GM15510 (cell line): ENCODE measurements around the gene TTC6.

Experiments
- POLR2A ChIP-seq: IDR thresholded peaks from 3 replicates; pipeline ENCODE4 v1.6.1; 2011; ENCODE audit warnings: borderline replicate concordance; ENCODE audit not compliant: insufficient read length; ENCODE audit errors: extremely low read depth

The TTC6 gene

GRCh38 chr14:37594971-37595808 is at the start of gene TTC6, which contains the start of gene FOXA1:
Gene TTC6 (plus strand): TSS chr14:37595629. CDS start chr14:37622065, 26,436 bp downstream.
Gene FOXA1 (minus strand): TSS chr14:37595249. CDS start chr14:37594972, 277 bp downstream.
- TF ChIP-seq POLR2A = no peak

- TF ChIP-seq POLR2A = no peak
Observed at GRCh38 chr14:37546621-37547447, 48.6 kb upstream of the TTC6 start.

GRCh38 chr14:37550511-37550910 is 44.9 kb upstream of the TTC6 start:
- TF ChIP-seq POLR2A = no peak

- TF ChIP-seq POLR2A = no peak
Observed at GRCh38 chr14:37551119-37551518, 44.3 kb upstream of the TTC6 start.

GRCh38 chr14:37553935-37554550 is 41.4 kb upstream of the TTC6 start:
- no peak for TF ChIP-seq POLR2A

- no peak for TF ChIP-seq POLR2A
Observed at GRCh38 chr14:37558740-37559139, 36.7 kb upstream of the TTC6 start.

- TF ChIP-seq POLR2A = no peak
Observed at GRCh38 chr14:37559386-37559785, 36.0 kb upstream of the TTC6 start.

- no peak for TF ChIP-seq POLR2A
Observed at GRCh38 chr14:37563189-37563588, 32.2 kb upstream of the TTC6 start.

GRCh38 chr14:37565550-37565949 is 29.9 kb upstream of the TTC6 start:
- TF ChIP-seq POLR2A = no peak

- TF ChIP-seq POLR2A = no peak
Observed at GRCh38 chr14:37566811-37567371, 28.5 kb upstream of the TTC6 start.

- TF ChIP-seq POLR2A = no peak
Observed at GRCh38 chr14:37569729-37570128, 25.7 kb upstream of the TTC6 start.

GRCh38 chr14:37571391-37571790 is 24.0 kb upstream of the TTC6 start:
- TF ChIP-seq POLR2A = no peak

GRCh38 chr14:37573356-37573755 is 22.1 kb upstream of the TTC6 start:
- no peak for TF ChIP-seq POLR2A

- TF ChIP-seq POLR2A = no peak
Observed at GRCh38 chr14:37579274-37579673, 16.2 kb upstream of the TTC6 start.

- no peak for TF ChIP-seq POLR2A
Observed at GRCh38 chr14:37580146-37580545, 15.3 kb upstream of the TTC6 start.

- TF ChIP-seq POLR2A = no peak
Observed at GRCh38 chr14:37583358-37584210, 11.8 kb upstream of the TTC6 start.
